ENCODE data around the gene GLRA1.
"Not testable (repeated sequence)": the region's sequence is repeated elsewhere in the genome, so short reads cannot be mapped to it uniquely, and the experiment has no call there.

GLRA1 gene

DNA sequence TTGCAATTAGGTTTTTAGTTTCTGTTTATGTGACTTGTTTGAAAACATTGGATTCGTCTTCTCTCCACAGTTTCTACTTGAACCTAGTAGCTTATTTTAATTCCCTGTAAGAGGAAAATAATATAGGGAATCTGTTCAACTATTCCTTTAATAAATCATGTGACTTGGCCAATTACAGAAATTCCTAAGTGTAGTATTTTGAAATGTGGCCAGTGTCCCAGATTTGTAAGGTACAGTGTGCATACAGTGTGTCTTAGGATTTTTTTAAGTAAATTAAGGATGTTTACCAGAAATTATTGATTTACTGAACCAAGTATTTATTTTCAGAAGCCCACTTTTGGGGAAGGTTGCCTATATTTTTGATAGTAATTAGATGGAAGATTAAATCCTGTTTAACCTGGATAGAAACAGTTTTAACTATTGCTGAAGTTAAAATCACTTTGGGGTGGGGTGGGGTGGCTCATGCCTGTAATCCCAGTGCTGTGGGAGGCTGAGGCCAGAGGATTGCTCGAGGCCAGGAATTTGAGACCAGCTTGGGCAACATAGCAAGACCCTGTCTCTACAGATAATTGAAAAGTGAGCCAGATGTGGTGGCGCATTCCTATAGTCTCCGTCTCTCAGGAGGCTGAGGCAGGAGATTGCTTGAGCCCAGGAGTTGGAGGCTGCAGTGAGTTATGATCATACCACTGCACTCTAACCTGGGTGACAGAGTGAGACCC lies 116.0 kb downstream of the GLRA1 start:
- Histone ChIP-seq H3K4me3 (ENCODE audit: low read length) (no peak overlapping the region), H3K9me3 (ENCODE audit: control insufficient read depth, low read length) (no peaks in the 10 kb centered on the region), H3K27me3 (ENCODE audit: control insufficient read depth, insufficient read depth, low read length) (no peaks in the 10 kb centered on the region), H3K9ac (ENCODE audit: low read length) (no peak overlapping the region), H3K4me1 (ENCODE audit: control insufficient read depth, insufficient read depth, low read length) (no peaks in the 10 kb centered on the region), H3K36me3 (ENCODE audit: control insufficient read depth, insufficient read depth, low read length) (no peaks in the 10 kb centered on the region)

GRCh38 chr5:151805414-151806223 lies 119.0 kb downstream of the GLRA1 start:
- Histone ChIP-seq H3K4me3 (ENCODE audit: low read length) (no peak overlapping the region), H3K36me3 (ENCODE audit: control insufficient read depth, insufficient read depth, low read length) (no peaks in the 10 kb centered on the region), H3K9ac (ENCODE audit: low read length) (no peak overlapping the region)

DNA sequence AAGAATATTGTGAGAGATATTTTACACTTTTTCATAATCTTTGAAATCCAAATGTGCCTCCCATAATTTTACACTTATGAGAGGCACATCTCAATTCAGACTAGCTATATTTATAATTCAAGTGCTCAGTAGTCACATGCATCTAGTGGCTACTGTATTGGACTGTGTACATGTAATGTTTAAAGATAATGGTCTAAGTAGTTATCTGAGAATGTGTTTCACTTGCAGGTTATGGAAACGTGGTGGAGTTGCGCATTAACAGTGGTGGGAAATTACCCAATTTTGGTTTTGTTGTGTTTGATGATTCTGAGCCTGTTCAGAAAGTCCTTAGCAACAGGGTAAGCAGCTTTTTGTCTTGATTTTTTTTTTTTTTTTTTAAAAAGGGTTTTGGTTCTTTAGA lies 124.1 kb downstream of the GLRA1 start:
- Histone ChIP-seq H3K36me3 (ENCODE audit: control insufficient read depth, insufficient read depth, low read length) (no peaks in the 10 kb centered on the region), H3K4me3 (ENCODE audit: low read length) (no peak overlapping the region), H3K4me1 (ENCODE audit: control insufficient read depth, insufficient read depth, low read length) (no peaks in the 10 kb centered on the region), H3K9ac (ENCODE audit: low read length) (no peak overlapping the region), H3K27me3 (ENCODE audit: control insufficient read depth, insufficient read depth, low read length) (no peaks in the 10 kb centered on the region), H3K9me3 (ENCODE audit: control insufficient read depth, low read length) (no peaks in the 10 kb centered on the region)

More at GRCh38 chr5:151805414-151806223, 119.0 kb downstream of the GLRA1 start:
- H3K9me3 ChIP-seq (ENCODE audit: control insufficient read depth, low read length): no peaks in the 10 kb centered on the region
- no peaks in the 10 kb centered on the region for H3K4me1 ChIP-seq (ENCODE audit: control insufficient read depth, insufficient read depth, low read length)
- H3K27me3 ChIP-seq (ENCODE audit: control insufficient read depth, insufficient read depth, low read length): no peaks in the 10 kb centered on the region

DNA sequence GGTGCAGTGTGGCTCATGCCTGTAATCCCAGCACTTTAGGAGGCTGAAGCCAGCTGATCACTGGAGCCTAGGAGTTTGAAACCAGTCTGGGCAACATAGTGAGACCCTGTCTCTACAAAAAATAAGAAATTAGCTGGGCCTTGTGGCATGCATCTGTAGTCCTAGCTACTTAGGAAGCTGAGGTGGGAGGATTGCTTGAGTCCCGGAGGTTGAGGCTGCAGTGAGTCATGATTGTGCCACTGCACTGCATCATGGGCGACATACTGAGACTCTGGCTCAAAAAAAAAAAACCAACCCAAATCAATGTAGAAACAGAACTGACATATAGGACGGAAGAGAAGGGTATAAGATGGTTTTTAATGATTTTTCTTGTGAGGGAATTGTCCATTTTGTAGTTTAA lies 125.2 kb downstream of the GLRA1 start:
- H3K36me3 ChIP-seq (ENCODE audit: control insufficient read depth, insufficient read depth, low read length): no peaks in the 10 kb centered on the region
- no peak overlapping the region for H3K9ac ChIP-seq (ENCODE audit: low read length)
- H3K27me3 ChIP-seq (ENCODE audit: control insufficient read depth, insufficient read depth, low read length): no peaks in the 10 kb centered on the region
- no peaks in the 10 kb centered on the region for H3K9me3 ChIP-seq (ENCODE audit: control insufficient read depth, low read length)
- no peak overlapping the region for H3K4me3 ChIP-seq (ENCODE audit: low read length)
- no peaks in the 10 kb centered on the region for H3K4me1 ChIP-seq (ENCODE audit: control insufficient read depth, insufficient read depth, low read length)

DNA sequence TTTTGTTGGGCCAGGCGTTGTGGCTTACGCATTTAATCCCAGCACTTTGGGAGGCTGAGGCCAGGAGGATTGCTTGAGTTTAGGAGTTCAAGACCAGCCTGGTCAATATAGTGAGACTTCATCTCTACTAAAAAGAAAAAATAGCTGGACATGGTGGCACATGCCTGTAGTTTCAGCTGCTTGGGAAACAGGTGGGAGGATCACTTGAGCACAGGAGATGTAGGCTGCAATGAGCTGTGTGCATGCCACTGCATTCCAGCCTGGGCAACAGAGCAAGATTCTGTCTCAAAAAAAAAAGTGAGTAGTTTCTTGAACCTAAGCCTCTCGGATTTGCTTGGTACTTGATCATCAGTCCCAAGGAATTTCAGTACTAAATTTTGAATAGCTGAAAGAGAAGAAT lies 126.0 kb downstream of the GLRA1 start:
- Histone ChIP-seq H3K36me3 (ENCODE audit: control insufficient read depth, insufficient read depth, low read length) (no peaks in the 10 kb centered on the region), H3K9me3 (ENCODE audit: control insufficient read depth, low read length) (no peaks in the 10 kb centered on the region), H3K27me3 (ENCODE audit: control insufficient read depth, insufficient read depth, low read length) (no peaks in the 10 kb centered on the region), H3K4me1 (ENCODE audit: control insufficient read depth, insufficient read depth, low read length) (no peaks in the 10 kb centered on the region), H3K4me3 (ENCODE audit: low read length) (no peak overlapping the region), H3K9ac (ENCODE audit: low read length) (no peak overlapping the region)

- H3K4me1 ChIP-seq (ENCODE audit: control insufficient read depth, insufficient read depth, low read length): no peaks in the 10 kb centered on the region
- H3K9me3 ChIP-seq (ENCODE audit: control insufficient read depth, low read length): no peaks in the 10 kb centered on the region
- H3K4me3 ChIP-seq (ENCODE audit: low read length): no peak overlapping the region
- no peak overlapping the region for H3K9ac ChIP-seq (ENCODE audit: low read length)
- H3K27me3 ChIP-seq (ENCODE audit: control insufficient read depth, insufficient read depth, low read length): no peaks in the 10 kb centered on the region
- no peaks in the 10 kb centered on the region for H3K36me3 ChIP-seq (ENCODE audit: control insufficient read depth, insufficient read depth, low read length)
These were observed 129.2 kb downstream of the GLRA1 start for GRCh38 chr5:151795426-151795825.

DNA sequence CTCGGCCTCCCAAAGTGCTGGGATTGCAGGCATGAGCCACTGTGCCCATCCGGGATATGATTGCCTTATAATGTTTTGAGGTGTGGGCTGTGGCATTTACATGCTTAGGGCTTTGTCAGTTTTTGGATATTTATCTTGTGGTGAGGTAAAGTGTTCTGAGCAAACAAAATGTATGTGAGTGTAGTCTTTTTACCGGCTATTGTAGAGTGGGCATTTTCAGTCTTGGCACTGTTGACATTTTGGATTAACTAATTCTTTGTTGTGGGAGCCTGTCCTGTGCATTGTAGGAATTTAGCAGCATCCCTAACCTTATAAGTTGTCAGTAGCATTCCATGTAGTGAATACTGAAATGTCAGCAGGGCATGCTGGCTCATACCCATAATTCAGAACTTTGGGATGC lies 131.3 kb downstream of the GLRA1 start:
- H3K4me1 ChIP-seq (ENCODE audit: control insufficient read depth, insufficient read depth, low read length): no peaks in the 10 kb centered on the region
- H3K9me3 ChIP-seq (ENCODE audit: control insufficient read depth, low read length): no peaks in the 10 kb centered on the region
- no peak overlapping the region for H3K9ac ChIP-seq (ENCODE audit: low read length)
- no peaks in the 10 kb centered on the region for H3K36me3 ChIP-seq (ENCODE audit: control insufficient read depth, insufficient read depth, low read length)
- H3K27me3 ChIP-seq (ENCODE audit: control insufficient read depth, insufficient read depth, low read length): no peaks in the 10 kb centered on the region
- H3K4me3 ChIP-seq (ENCODE audit: low read length): no peak overlapping the region

DNA sequence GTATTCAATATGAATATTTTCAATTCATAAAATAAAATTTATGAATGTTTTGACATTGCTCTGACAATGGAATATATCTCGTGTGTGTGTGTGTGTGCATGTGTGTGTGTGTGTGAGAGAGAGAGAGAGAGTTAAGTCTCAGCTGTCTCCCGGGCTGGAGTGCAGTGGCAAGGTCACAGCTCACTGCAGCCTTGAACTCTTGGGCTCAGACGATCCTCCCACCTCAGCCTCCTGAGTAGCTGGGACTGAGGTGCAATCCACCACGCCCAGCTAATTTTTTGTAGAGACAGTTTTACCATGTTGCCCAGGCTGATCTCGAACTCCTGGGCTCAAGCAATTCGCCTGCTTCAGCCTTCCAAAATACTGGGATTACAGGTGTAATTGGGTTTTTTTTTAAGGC lies 136.8 kb downstream of the GLRA1 start:
- no peaks in the 10 kb centered on the region for H3K36me3 ChIP-seq (ENCODE audit: control insufficient read depth, insufficient read depth, low read length)
- H3K4me3 ChIP-seq (ENCODE audit: low read length): no peak overlapping the region
- no peaks in the 10 kb centered on the region for H3K27me3 ChIP-seq (ENCODE audit: control insufficient read depth, insufficient read depth, low read length)
- no peaks in the 10 kb centered on the region for H3K9me3 ChIP-seq (ENCODE audit: control insufficient read depth, low read length)
- no peaks in the 10 kb centered on the region for H3K4me1 ChIP-seq (ENCODE audit: control insufficient read depth, insufficient read depth, low read length)
- no peak overlapping the region for H3K9ac ChIP-seq (ENCODE audit: low read length)

DNA sequence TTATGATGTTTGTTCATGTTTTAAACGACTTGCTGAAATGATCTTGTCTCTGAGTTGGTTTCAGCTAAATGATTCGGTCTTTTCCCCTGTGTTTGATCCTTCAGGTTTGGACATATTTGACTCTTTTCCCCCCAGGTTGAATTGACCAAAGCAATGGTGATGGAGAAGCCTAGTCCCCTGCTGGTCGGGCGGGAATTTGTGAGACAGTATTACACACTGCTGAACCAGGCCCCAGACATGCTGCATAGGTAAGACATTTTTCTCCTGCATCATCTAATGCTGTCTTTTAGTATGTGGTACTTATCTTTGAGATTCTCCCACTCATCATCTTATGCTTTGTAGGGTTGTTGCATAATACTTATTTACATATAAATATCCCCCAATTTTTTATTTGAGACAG lies 138.2 kb downstream of the GLRA1 start:
- H3K4me3 ChIP-seq (ENCODE audit: low read length): no peak overlapping the region
- H3K27me3 ChIP-seq (ENCODE audit: control insufficient read depth, insufficient read depth, low read length): no peaks in the 10 kb centered on the region
- H3K4me1 ChIP-seq (ENCODE audit: control insufficient read depth, insufficient read depth, low read length): no peaks in the 10 kb centered on the region
- H3K9ac ChIP-seq (ENCODE audit: low read length): no peak overlapping the region
- H3K9me3 ChIP-seq (ENCODE audit: control insufficient read depth, low read length): no peaks in the 10 kb centered on the region
- no peaks in the 10 kb centered on the region for H3K36me3 ChIP-seq (ENCODE audit: control insufficient read depth, insufficient read depth, low read length)

DNA sequence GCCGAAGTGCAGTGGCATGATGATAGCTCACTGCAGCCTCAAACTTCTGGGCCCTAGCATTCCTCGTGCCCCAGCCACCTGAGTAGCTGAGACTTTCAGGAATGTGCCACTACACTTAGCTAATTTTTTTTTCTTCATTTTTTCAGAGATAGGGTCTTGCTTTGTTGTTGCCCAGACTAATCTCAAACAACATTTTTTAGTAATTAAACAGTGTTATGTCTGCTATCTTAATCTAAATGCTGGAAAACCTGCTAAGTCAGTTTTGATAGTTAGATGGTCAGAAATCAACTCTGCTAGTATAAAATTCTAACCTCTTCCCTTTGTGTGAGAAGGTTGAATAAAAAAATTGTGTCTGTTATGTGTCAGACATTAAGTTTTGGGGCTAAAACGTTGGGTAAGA lies 140.5 kb downstream of the GLRA1 start:
- Histone ChIP-seq H3K4me3 (ENCODE audit: low read length) (no peak overlapping the region), H3K9me3 (ENCODE audit: control insufficient read depth, low read length) (no peaks in the 10 kb centered on the region), H3K9ac (ENCODE audit: low read length) (no peak overlapping the region), H3K27me3 (ENCODE audit: control insufficient read depth, insufficient read depth, low read length) (no peaks in the 10 kb centered on the region), H3K4me1 (ENCODE audit: control insufficient read depth, insufficient read depth, low read length) (peaks cover 8% of the 10 kb centered on the region), H3K36me3 (ENCODE audit: control insufficient read depth, insufficient read depth, low read length) (no peaks in the 10 kb centered on the region)

GRCh38 chr5:151783664-151784063 lies 141.0 kb downstream of the GLRA1 start:
- H3K27me3 ChIP-seq (ENCODE audit: control insufficient read depth, insufficient read depth, low read length); H3K9ac ChIP-seq (ENCODE audit: low read length); H3K4me1 ChIP-seq (ENCODE audit: control insufficient read depth, insufficient read depth, low read length); H3K36me3 ChIP-seq (ENCODE audit: control insufficient read depth, insufficient read depth, low read length); H3K9me3 ChIP-seq (ENCODE audit: control insufficient read depth, low read length); H3K4me3 ChIP-seq (ENCODE audit: low read length): not testable (repeated sequence)

- Histone ChIP-seq H3K4me1 (ENCODE audit: control insufficient read depth, insufficient read depth, low read length) (peaks cover 8% of the 10 kb centered on the region), H3K9ac (ENCODE audit: low read length) (no peak overlapping the region), H3K27me3 (ENCODE audit: control insufficient read depth, insufficient read depth, low read length) (no peaks in the 10 kb centered on the region), H3K36me3 (ENCODE audit: control insufficient read depth, insufficient read depth, low read length) (no peaks in the 10 kb centered on the region), H3K9me3 (ENCODE audit: control insufficient read depth, low read length) (no peaks in the 10 kb centered on the region), H3K4me3 (ENCODE audit: low read length) (no peak overlapping the region)
These were observed 143.4 kb downstream of the GLRA1 start for GRCh38 chr5:151781201-151781600.

Measured in mucosa of stomach (tissue), 1 donor.